HepG2 (cell line): ENCODE measurements around the gene EXTL1. TPM values are rescaled to one million over a fixed set of nuclear protein-coding genes. Genes with fewer than 3 reads are reported as not detected.

Experiments used
- ATAC-seq: fragments of 200-7000 bp; cut with Tn5 transposase; 3 replicates; pipeline ENCODE4 v1.9.1; 2020; ENCODE audit warnings: mild to moderate bottlenecking, moderate library complexity
- BruUV-seq: library from RNA; stranded (reverse); fragments of 400-500 nt; replicated peaks from 2 replicates; lab custom pipeline; 2021; lab: Mats Ljungman, UMichigan
- CTCF ChIA-PET: fragments of 300-600 bp; formaldehyde crosslinking; extraction: SDS; loops from one replicate; lab custom pipeline; 2021; ENCODE audit warnings: low total read pairs, inconsistent platforms, low intra/inter-chr PET ratio; lab: Yijun Ruan, JAX
- POLR2A ChIA-PET: fragments of 350-600 bp; sonication (Branson Sonifier 250); formaldehyde crosslinking; loops from one replicate; lab custom pipeline; 2020; ENCODE audit warnings: antibody characterized with exemption, inconsistent platforms; lab: Yijun Ruan, JAX
- DNase-seq: peaks from one replicate; pipeline ENCODE4 v3.0.0-alpha.2; 2015; ENCODE audit warnings: low spot score
- FAIRE-seq: peaks from 3 replicates; lab custom pipeline; 2011; peaks lifted over from hg19 to GRCh38; lab: Jason Lieb, UNC
- H2AFZ ChIP-seq: one replicate; pipeline ENCODE4 v1.6.1; 2011; ENCODE audit warnings: low read length, inconsistent platforms
- H3K27ac ChIP-seq: fragments of 300-600 bp; 3 replicates; pipeline ENCODE4 v1.8.0; 2011; ENCODE audit warnings: mixed run types, mild to moderate bottlenecking, mixed read lengths, low read length, inconsistent platforms; ENCODE audit not compliant: insufficient read depth; ENCODE audit errors: extremely low read length
- H3K27me3 ChIP-seq, 2 experiments: fragments of 200-600 bp in 1 of 2; 2 replicates in 1 of 2; 3 replicates in 1 of 2; pipeline versions ENCODE4 v1.6.0 to v1.8.0; 2011; ENCODE audit warnings: low read length in 2 of 2, mild to moderate bottlenecking in 2 of 2, moderate library complexity in 2 of 2, inconsistent platforms in 1 of 2; ENCODE audit not compliant: insufficient read depth in 2 of 2, control insufficient read depth in 1 of 2
- H3K36me3 ChIP-seq, 2 experiments: fragments of 200-600 bp in 1 of 2; replicated peaks in 1 of 2; 2 replicates in 1 of 2; 3 replicates in 1 of 2; pipeline versions ENCODE4 v1.5.1 to v1.8.0; 2011; ENCODE audit warnings: low read length in 2 of 2, inconsistent platforms in 1 of 2; ENCODE audit not compliant: insufficient read depth in 2 of 2, control insufficient read depth in 1 of 2
- H3K4me1 ChIP-seq: 2 replicates; pipeline ENCODE4 v1.5.1; 2012; ENCODE audit warnings: low read length, inconsistent platforms; ENCODE audit not compliant: insufficient read depth
- H3K4me2 ChIP-seq: 2 replicates; pipeline ENCODE4 v1.6.0; 2011; ENCODE audit warnings: low read depth, low read length, inconsistent platforms
- H3K4me3 ChIP-seq, 3 experiments: fragments of 200-600 bp in 1 of 3; sonication (generic), shearing (Covaris generic) in 1 of 3; replicated peaks in 1 of 3; 2 replicates each; pipeline ENCODE4 v1.5.1; 2011 to 2016; ENCODE audit warnings: low read length in 3 of 3, inconsistent platforms in 2 of 3, low read depth in 2 of 3, mild to moderate bottlenecking in 2 of 3, control low read depth in 1 of 3, mixed read lengths in 1 of 3; ENCODE audit not compliant: insufficient read depth in 1 of 3
- H3K79me2 ChIP-seq: one replicate; pipeline ENCODE4 v1.6.1; 2011; ENCODE audit warnings: low read length, inconsistent platforms; ENCODE audit not compliant: insufficient read depth
- H3K9ac ChIP-seq: 2 replicates; pipeline ENCODE4 v1.6.0; 2011; ENCODE audit warnings: mild to moderate bottlenecking, low read depth, low read length, inconsistent platforms; ENCODE audit not compliant: insufficient read depth
- H3K9me3 ChIP-seq: 2 replicates; pipeline ENCODE4 v1.5.1; 2012; ENCODE audit warnings: mild to moderate bottlenecking, low read length
- H4K20me1 ChIP-seq: 2 replicates; pipeline ENCODE4 v1.6.0; 2011; ENCODE audit warnings: inconsistent platforms, mild to moderate bottlenecking, low read length, moderate library complexity; ENCODE audit not compliant: insufficient read depth
- DZIP1 ChIP-seq: sonication (generic); formaldehyde crosslinking; IDR thresholded peaks from 2 replicates; pipeline ENCODE4 v1.5.0; 2020; ENCODE audit warnings: mild to moderate bottlenecking, missing genetic modification reagents
- HINFP ChIP-seq: sonication (generic); formaldehyde crosslinking; IDR thresholded peaks from 2 replicates; pipeline ENCODE4 v1.4.0; 2020; ENCODE audit warnings: low read depth, mild to moderate bottlenecking, missing genetic modification reagents
- KDM1A ChIP-seq: IDR thresholded peaks from 2 replicates; pipeline ENCODE4 v1.6.1; 2016; ENCODE audit warnings: missing compliant biosample characterization
- MAZ ChIP-seq, 2 experiments: sonication (generic) in 1 of 2; formaldehyde crosslinking in 1 of 2; IDR thresholded peaks; 2 replicates each; pipeline versions ENCODE4 v1.5.0 to v1.6.1; 2012 to 2020; ENCODE audit warnings: low read depth in 2 of 2, mild to moderate bottlenecking in 2 of 2, borderline replicate concordance in 1 of 2, improper control_type of control experiment in 1 of 2, low read length in 1 of 2, missing genetic modification reagents in 1 of 2, moderate library complexity in 1 of 2
- MXD1 ChIP-seq: sonication (generic); formaldehyde crosslinking; IDR thresholded peaks from 2 replicates; pipeline ENCODE4 v1.4.0; 2020; ENCODE audit warnings: mild to moderate bottlenecking, missing genetic modification reagents
- PTBP1 ChIP-seq: fragments of 200-400 bp; formaldehyde crosslinking; IDR thresholded peaks from 2 replicates; pipeline ENCODE4 v1.6.1; 2018; ENCODE audit warnings: low read length, low read depth; ENCODE audit not compliant: poor library complexity, severe bottlenecking
- RCOR2 ChIP-seq: IDR thresholded peaks from 2 replicates; pipeline ENCODE4 v1.6.1; 2016; ENCODE audit warnings: missing biosample characterization, missing genetic modification reagents
- ZC3H13 ChIP-seq: sonication (generic); formaldehyde crosslinking; IDR thresholded peaks from 2 replicates; pipeline ENCODE4 v1.8.1; 2023; ENCODE audit warnings: mild to moderate bottlenecking, missing genetic modification reagents, moderate library complexity
- ZNF674 ChIP-seq: sonication (generic); formaldehyde crosslinking; IDR thresholded peaks from 2 replicates; pipeline ENCODE4 v1.5.0; 2020; ENCODE audit warnings: low read depth, mild to moderate bottlenecking, missing genetic modification reagents
- WGBS: methylation state at CpG from one replicate; pipeline ENCODE4 v1.1.6; 2017; ENCODE audit warnings: low lambda C conversion rate; 5-methylcytosine and 5-hydroxymethylcytosine counted together
- in situ Hi-C: cut with HindIII; loops from 2 replicates; pipeline ENCODE4 v1.10.0; 2017; ENCODE audit warnings: low pct_unique_long_range_greater_than_20kb; ENCODE audit not compliant: extremely low pct_ligation_motif_present
- intact Hi-C: fragments of 100-400 bp; cut with micrococcal nuclease; formaldehyde crosslinking; loops from one replicate; pipeline ENCODE4 v1.10.0; 2022; ENCODE audit not compliant: unreplicated experiment
- polyA plus RNA-seq, 8 experiments: library from polyadenylated mRNA; depleted of rRNA in 3 of 8; stranded (reverse) in 7 of 8; unstranded in 1 of 8; fragments of >200 nt; fragmentation: Illumina TruSeq in 4 of 8; extraction: Trizol in 4 of 8; gene quantifications; 2 replicates each; pipeline versions ENCODE4 v1.2.1 to v1.2.3, GENCODE V29; 2011 to 2016; ENCODE audit warnings: low read depth in 4 of 8, missing spikeins in 1 of 8, mixed read lengths in 1 of 8; ENCODE audit not compliant: insufficient read depth in 1 of 8
- total RNA-seq, 5 experiments: library from RNA; depleted of rRNA; stranded (reverse); fragments of >200 nt; fragmentation: Illumina TruSeq; extraction: Trizol; gene quantifications; 2 replicates each; pipeline ENCODE4 v1.2.3, GENCODE V29; 2016; ENCODE audit warnings: low read depth in 1 of 5
- TF ChIP-seq, protein P1 (sequence below): sonication (generic); formaldehyde crosslinking; conservative IDR thresholded peaks from 2 replicates; pipeline ENCODE4 v1.8.0; 2022; ENCODE audit warnings: mild to moderate bottlenecking, moderate library complexity, missing genetic modification reagents
- TF ChIP-seq, protein P2 (sequence below): sonication (generic); formaldehyde crosslinking; IDR thresholded peaks from 2 replicates; pipeline ENCODE4 v1.5.0; 2020; ENCODE audit warnings: missing genetic modification reagents

Gene EXTL1
- total and polyA plus RNA-seq, 2 of the 13 experiments (the other 11 are each of a cell fraction or from before 2014, with no cell fraction given) = 0.35 to 1.0 TPM

- ChIA-PET CTCF (no interaction called here), POLR2A (interaction anchor here (2.2 kb wide), 1 partner anchor 25 kb away, joined by 10 read pairs; the partner anchor contains the start of gene PAFAH2)
- Histone ChIP-seq H3K9ac (peak overlapping the region; percentile 47; the same call in 1 of the 2 replicates), H2AFZ (no peak overlapping the region), H4K20me1 (no peaks in the 10 kb centered on the region), H3K27ac (no peak overlapping the region), H3K4me3 (peak overlapping the region in 1 of 3 experiments; percentile 78; a peak in 2 of 6 replicates), H3K4me2 (peak overlapping the region; percentile 81), H3K36me3 (no peaks in the 10 kb centered on the region), H3K27me3 (peaks cover 0 to 24% of the 10 kb centered on the region in 2 experiments; a peak in 4 of 5 replicates), H3K79me2 (no peaks in the 10 kb centered on the region), H3K4me1 (peaks cover 89% of the 10 kb centered on the region), H3K9me3 (no peaks in the 10 kb centered on the region)
- in situ Hi-C loops = no loop called here
- ATAC-seq (no peak), DNase-seq (no peak), FAIRE-seq (no peak)
- WGBS = no CpG with 5 or more reads among the region's 8 CpGs
- intact Hi-C loops = no loop called here
- no TSS peak for BruUV-seq
- TF ChIP-seq HINFP (CRISPR knock-in tag) = no peak
- TF ChIP-seq MXD1 (CRISPR knock-in tag) = 0 out of 2 replicates have a peak, but pooled peaks have one; percentile 47
- TF ChIP-seq DZIP1 (CRISPR knock-in tag) = 0 out of 2 replicates have a peak, but pooled peaks have one; percentile 53
- peak; percentile 95 for TF ChIP-seq KDM1A
- TF ChIP-seq RCOR2 (CRISPR knock-in tag) = peak; percentile 25; the same call in 1 of the 2 replicates
- TF ChIP-seq ZC3H13 (CRISPR knock-in tag) = no peak
- TF ChIP-seq PTBP1 = peak; percentile 55
- no peak for TF ChIP-seq ZNF674 (CRISPR knock-in tag)
- TF ChIP-seq MAZ (IDR thresholded peaks at IDR 0.05; ENCODE audit: borderline replicate concordance, low read depth, low read length) = no peak
- no peak for TF ChIP-seq MAZ (CRISPR knock-in tag; IDR thresholded peaks at IDR 0.05; ENCODE audit: low read depth)
- TF ChIP-seq, protein P1, sequence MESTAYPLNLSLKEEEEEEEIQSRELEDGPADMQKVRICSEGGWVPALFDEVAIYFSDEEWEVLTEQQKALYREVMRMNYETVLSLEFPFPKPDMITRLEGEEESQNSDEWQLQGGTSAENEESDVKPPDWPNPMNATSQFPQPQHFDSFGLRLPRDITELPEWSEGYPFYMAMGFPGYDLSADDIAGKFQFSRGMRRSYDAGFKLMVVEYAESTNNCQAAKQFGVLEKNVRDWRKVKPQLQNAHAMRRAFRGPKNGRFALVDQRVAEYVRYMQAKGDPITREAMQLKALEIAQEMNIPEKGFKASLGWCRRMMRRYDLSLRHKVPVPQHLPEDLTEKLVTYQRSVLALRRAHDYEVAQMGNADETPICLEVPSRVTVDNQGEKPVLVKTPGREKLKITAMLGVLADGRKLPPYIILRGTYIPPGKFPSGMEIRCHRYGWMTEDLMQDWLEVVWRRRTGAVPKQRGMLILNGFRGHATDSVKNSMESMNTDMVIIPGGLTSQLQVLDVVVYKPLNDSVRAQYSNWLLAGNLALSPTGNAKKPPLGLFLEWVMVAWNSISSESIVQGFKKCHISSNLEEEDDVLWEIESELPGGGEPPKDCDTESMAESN (CRISPR knock-in tag) = 0 out of 2 replicates have a peak, but pooled peaks have one; percentile 22
- TF ChIP-seq, protein P2, sequence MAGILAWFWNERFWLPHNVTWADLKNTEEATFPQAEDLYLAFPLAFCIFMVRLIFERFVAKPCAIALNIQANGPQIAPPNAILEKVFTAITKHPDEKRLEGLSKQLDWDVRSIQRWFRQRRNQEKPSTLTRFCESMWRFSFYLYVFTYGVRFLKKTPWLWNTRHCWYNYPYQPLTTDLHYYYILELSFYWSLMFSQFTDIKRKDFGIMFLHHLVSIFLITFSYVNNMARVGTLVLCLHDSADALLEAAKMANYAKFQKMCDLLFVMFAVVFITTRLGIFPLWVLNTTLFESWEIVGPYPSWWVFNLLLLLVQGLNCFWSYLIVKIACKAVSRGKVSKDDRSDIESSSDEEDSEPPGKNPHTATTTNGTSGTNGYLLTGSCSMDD (CRISPR knock-in tag) = no peak
Observed at GRCh38 chr1:26022404-26022779, 817 bp downstream of the EXTL1 start.
